NCI-H2081 (cell line): ENCODE data around the gene ICE1.

Experiments used
- DNase-seq, 2 experiments: peaks; one replicate each; lab custom pipeline; 2025; lab: John Stamatoyannopoulos, UW

ICE1 gene

DNA sequence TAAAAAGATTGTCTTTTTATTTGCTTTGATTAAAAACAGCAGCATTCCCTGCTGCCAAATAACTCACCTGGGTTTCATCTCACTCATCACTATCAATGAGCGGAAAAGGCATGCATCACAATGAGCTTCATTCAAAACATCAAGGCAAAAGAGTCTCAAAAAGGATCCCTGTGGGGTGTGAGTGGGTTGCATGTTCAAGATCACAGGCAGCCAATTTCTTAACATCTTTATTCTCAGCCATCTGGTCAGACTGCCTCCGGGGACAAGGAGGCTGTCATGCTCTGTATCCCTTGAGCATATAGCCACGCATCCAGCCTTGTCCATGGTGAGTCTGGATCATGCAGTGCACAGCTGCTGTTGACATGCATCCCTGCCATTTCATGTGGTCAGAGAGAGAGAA, 117.1 kb downstream of the ICE1 start:
- no peak for DNase-seq
